Left cardiac atrium (tissue), 4 donors: Measurements from ENCODE around the gene CFAP107. TPM values are rescaled to one million over a fixed set of nuclear protein-coding genes. Genes with fewer than 3 reads are reported as not detected.

Experiments used
- ATAC-seq, 2 donors: fragments of 200-7000 bp; cut with Tn5 transposase; one replicate each; pipeline ENCODE4 v1.9.1; 2020; ENCODE audit warnings: mild to moderate bottlenecking in 2 of 2, moderate library complexity in 2 of 2
- DNase-seq: peaks from one replicate; pipeline ENCODE4 v3.0.0-alpha.2; 2020
- intact Hi-C, 2 donors: fragments of 100-400 bp; cut with DNase I; formaldehyde crosslinking; loops; one replicate each; pipeline versions ENCODE4 v1.14.1 to v1.15.1; 2022 to 2023
- total RNA-seq, 2 donors: library from RNA; stranded (reverse); fragmentation: NEBNext Ultra II Directional; extraction: Animal tissue kit (Norgen Biotek cat#: 25700); gene quantifications; one replicate each; pipeline ENCODE4 v1.2.1, GENCODE V29; 2021
- donor health status: DM: no; HTN: yes; CAD: no.
- donor health status: DM: no; HTN: yes; CAD: no; lungs with severe emphysema.
- donor health status: DM: yes; HTN: yes; CAD: no.
- donor health status: Dilated cardiomyopathy.

The CFAP107 gene
- total RNA-seq, 2 donors from 2014 or later, result not detected

DNA sequence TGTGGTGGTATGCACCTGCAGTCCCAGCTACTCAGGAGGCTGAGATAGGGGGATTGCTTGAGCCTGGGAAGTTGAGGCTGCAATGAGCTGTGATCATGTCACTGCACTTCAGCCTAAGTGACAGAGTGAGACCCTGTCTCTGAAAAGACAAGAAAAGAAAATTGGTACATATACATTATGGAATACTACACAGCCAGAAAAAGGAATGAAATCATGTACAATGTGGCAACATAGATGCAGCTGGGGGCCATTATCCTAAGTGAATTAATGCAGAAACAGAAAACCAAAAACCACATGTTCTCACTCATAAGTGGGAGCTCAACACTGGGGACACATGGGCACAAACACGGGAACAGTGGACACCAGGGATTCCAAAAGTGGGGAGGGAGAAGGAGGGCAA lies 7.1 kb upstream of the CFAP107 start:
- intact Hi-C loops, result no loop called here
- ATAC-seq (no peak), DNase-seq (no peak)

DNA sequence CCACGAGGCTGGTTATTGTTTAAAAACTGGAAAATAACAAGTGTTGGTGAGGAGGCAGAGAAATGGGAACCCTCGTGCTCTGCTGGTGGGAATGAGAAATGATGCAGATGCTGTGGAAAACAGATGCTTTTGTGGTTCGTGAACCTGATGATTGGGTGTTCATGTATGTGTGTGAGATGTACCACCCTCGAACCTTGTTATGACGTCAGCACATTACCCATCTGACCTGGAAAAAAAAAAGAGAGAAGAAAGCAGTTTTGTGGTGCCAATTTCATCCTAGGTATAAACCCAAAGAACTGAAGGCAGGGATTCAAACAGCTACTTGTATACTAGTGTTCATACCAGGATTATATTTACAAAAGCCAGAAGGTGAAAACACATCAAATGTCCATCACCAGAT lies 6.4 kb upstream of the CFAP107 start:
- no peak for DNase-seq
- ATAC-seq, result no peak
- intact Hi-C loops, result no loop called here

DNA sequence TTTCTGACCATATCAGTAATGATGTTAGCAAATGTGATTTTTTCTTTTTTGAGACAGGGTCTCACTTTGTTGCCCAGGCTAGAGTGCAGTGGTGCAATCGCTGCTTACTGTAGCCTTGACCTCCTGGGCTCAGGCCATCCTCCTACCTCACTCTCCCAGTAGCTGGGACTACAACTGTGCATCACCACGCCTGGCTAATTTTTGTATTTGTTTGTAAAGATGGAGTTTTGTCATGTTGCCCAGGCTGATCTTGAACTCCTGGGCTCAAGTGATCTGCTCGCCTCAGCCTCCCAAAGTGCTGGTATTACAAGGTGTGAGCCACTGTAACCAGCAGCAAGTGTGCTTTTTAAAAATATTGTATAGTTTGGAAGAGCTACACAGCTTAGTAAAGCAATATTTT lies 4.1 kb upstream of the CFAP107 start:
- intact Hi-C loops, result no loop called here

DNA sequence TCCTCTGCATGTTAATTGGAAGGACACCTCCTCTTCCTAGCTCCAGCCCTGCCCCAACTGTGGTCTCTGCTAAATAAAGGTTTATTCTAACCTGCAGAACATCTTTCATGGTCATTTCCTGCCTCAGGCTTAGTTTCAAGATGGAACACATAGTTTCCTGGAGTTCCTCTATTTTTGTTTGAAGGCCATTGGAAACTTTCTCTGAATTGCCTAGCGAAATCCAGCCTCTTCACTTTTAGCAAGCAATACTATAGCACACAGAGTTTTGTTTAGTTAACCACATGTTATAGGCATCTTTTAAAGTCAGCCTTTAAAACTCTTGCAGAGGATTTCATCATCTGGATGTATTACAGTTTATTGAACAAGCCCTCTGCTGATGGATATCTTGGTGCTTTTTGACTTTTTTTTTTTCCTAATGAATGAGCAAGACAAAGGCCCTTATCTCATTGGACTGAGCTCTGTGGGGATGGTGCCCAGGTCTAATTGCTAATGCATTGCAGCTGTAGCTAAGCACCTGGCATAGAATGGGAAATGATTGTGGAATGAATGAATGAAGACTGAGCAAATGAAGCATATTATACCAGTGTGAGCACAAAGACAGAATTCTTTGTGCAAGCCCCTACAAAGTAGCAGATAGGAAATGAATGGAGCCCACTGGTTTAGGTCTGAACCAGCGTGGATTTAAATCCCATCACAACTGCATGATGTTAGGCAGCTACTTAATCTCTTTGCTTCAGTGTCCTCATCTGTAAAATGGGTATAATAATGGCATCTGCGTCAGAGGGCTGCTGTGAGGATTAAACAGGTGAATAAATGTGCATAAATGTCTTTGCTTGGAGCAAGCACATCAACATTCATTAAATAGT lies 641 bp upstream of the CFAP107 start:
- ATAC-seq (no peak), DNase-seq (no peak)
- intact Hi-C loops, result no loop called here

More for the DNA sequence above, 4.1 kb upstream of the CFAP107 start:
- DNase-seq (no peak), ATAC-seq (no peak)

DNA sequence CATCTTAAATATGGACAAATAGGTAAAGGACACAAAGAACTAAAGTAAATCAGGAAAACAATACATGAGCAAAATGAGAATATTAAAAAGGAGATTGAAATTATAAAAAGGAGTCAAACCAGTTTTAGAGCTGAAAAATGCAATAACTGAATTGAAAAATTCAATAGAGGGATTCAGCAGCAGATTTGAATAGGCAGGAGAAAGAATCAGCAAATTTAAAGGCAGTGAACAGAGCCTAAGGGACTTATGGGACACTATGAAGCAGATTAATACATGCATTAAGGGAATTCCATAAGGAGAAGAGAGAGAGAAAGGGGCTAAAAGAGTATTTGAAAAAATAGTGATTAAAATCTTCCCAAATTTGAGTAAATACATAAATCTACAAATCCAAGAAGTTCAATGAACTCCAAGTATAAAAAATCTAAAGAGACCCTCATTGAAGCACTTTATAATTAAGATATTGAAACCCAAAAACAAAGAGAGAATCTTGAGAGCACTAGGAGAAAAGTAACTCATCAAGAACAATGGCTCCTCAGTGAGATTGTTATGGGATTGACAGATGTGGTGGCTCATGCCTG lies 2.9 kb downstream of the CFAP107 start:
- ATAC-seq, result no peak
- DNase-seq, result no peak
- intact Hi-C loops, result no loop called here

DNA sequence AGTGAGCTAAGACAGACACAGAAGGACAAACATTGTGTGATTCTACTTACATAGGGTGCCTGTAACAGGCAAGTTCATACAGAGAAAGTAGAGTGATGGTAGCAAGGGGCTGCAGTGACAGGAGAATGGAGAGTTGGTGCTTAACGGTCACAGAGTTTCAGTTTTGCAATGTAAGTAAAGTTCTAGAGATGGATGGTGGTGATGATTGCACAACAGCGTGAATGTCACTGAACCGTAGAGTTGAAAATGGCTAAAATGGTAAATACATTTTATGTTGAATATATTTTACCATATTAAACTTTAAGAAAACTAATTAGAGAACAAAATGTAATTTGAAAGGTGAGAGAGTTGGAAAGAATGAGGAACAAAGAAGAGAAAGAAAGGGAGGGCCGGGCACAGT lies 8.7 kb downstream of the CFAP107 start:
- no peak for DNase-seq
- ATAC-seq, result no peak
- intact Hi-C loops, result no loop called here

DNA sequence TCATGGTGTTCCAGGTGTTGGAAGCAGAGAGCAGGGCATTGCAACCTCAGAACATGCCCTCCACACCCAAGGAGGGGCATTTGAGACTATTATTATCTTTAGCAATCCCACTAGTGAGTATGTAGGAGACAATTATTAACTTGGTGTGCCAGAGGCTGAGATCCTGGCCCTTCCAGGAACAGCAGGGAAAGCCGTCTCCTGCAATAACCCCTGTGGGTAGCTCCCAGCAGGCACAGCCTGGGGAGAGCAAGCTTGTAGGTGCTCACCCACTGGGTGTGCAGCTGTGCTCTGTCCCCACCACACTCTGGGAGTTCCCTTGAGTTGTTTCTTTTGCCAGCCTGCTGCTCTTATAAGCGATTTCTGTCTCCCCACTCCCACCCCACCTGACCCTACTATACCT lies 10.3 kb downstream of the CFAP107 start:
- intact Hi-C loops, result no loop called here
- DNase-seq, result no peak
- no peak for ATAC-seq

DNA sequence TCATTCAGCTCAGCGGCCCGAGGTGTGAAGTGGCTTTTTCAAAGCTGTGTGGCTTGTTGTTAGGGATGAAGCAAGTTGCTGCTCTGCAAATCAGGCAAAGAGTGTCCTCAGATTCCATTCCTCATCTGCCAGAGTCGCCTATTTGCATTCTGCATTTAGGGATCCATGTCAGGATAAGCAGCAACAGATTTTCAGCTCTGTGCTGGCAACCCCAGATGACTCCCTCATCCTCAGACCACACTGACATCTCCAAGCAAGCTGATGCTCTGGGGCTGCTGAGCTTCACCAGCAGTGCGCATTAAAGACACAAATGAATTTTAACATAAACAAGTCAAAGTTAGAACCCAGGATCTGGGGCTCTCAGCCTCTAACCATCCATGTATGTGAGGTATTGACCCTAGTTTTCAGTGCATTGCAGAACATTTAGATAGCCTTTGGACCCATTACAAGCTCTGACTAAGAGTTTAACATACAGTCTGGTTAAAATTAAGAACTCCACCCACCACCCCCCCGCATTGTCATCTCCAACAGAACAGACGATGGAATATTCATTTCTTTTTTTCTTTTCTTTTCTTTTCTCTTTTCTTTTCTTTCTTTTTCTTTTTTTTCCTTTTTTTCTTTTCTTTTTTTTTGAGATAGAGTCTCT lies 10.9 kb downstream of the CFAP107 start:
- ATAC-seq (no peak), DNase-seq (no peak)
- intact Hi-C loops, result no loop called here

DNA sequence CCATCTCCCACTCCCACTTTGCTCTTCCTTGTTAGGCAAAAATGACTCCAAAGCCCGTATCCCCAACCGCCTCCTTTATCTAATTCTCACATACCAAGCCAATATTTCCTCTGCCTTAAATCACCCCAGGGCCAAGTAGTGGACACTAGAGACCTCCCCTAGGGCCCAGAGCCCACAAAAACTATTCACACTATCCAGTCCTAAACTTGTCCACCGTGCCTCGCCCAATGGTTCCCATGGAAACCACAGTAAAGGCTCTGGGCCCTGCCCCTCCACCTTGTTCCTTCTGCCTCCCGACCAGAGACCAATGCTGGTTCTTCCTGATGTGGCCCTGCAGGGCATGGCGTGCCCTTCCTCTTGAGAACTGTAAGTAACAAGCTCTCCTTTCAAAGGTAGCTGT lies 11.8 kb downstream of the CFAP107 start:
- DNase-seq, result no peak
- intact Hi-C loops, result no loop called here
- no peak for ATAC-seq

DNA sequence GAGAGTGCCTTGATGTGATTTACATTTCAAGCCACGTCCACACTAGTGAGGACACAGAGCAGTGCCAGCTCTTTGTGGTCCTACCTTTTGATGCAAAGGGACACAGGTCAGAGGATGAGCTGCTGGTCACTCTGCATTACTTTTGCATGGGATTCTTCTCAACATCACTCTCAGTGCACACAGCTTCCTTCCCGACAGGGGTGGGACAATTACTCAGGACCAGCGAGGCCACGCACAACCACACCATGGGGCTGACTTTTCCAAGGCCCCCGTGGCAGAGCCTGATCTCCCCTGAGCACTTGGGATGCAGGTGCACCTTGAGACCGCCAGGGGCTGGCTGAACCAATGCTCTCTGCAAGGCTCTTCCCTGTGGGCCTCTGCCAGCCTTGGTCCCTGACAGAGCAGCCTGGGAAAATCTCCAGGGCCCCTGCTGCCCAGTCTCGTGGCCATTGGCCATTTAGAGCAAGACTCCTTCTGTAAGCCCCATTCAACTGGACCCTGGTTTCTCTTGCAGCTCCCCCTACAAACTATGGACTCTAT lies 14.3 kb downstream of the CFAP107 start:
- ATAC-seq (no peak), DNase-seq (no peak)
- intact Hi-C loops, result no loop called here

DNA sequence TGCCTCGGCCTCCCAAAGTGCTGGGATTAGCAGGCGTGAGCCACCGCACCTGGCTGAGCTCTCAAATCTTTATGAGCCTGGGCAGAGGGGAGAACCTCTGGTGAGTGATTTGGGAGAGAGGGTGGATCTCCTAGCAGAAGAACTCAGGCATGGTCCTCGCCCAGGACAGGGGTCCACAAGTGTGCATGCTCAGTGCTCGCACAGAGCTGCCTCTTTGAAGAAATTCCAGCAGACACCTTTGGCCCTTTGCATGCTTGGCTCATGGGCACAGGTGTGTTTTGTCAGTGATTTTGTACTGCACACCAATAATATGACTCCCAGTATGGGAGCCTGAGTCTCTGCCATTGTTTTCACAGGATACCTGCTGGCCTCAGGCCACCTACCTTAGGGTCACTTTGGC lies 15.8 kb downstream of the CFAP107 start:
- intact Hi-C loops, result no loop called here

DNA sequence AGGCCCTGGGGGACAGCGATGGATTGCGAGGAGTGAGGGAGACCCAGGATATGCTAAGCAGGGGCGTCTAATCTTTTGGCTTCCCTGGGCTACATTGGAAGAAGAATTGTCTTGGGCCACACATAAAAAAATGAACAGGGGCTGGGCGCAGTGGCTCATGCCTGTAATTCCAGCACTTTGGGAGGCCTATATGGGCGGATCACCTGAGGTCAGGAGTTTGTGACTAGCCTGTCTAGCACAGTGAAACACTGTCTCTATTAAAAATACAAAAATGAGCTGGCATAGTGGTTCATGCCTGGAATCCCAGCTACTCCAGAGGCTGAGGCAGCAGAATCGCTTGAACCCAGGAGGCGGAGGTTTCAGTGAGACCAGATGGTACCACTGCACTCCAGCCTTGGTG lies 16.8 kb downstream of the CFAP107 start:
- intact Hi-C loops, result no loop called here
- DNase-seq (no peak), ATAC-seq (no peak)

More for the DNA sequence above, 15.8 kb downstream of the CFAP107 start:
- ATAC-seq, result no peak
- no peak for DNase-seq

DNA sequence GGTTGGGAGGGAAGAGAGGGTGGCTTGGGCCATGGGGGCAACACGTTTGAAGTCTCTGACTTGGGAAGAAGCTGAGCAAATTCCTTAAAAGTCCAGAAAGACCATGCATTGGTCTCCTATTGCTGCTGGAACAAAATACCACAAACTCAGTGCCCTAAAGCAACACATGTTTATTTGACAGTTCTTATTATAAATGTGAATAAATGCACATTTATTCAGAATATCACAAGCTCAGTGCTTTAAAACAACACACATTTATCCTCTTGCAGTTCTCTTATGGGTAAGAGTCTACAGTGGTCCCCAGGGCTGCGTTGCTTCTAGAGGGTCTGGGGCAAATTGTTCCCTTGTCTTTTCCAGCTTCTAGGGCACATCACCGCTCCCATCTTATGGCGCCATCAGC lies 17.5 kb downstream of the CFAP107 start:
- intact Hi-C loops, result no loop called here

DNA sequence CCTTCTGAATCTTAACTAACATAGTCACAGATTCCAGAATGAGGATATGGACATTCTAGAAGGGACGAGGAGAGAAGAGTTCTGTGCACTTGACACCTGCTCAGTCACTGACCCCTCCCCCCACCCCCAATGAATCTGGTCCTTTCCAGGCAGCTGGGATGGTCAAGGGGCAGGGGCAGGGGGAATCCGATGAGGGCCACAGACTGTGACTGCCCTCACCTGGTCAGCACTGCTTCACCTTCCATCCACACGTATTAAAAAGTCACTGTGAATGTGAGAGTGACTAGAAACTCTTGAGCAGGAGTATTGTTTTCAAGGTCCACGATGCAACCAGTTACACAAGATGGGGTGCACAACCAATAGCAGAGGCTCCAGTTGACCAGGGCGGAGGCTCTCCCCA lies 18.0 kb downstream of the CFAP107 start:
- no peak for DNase-seq
- ATAC-seq, result no peak
- intact Hi-C loops, result no loop called here

More for the DNA sequence above, 17.5 kb downstream of the CFAP107 start:
- ATAC-seq (no peak), DNase-seq (no peak)

DNA sequence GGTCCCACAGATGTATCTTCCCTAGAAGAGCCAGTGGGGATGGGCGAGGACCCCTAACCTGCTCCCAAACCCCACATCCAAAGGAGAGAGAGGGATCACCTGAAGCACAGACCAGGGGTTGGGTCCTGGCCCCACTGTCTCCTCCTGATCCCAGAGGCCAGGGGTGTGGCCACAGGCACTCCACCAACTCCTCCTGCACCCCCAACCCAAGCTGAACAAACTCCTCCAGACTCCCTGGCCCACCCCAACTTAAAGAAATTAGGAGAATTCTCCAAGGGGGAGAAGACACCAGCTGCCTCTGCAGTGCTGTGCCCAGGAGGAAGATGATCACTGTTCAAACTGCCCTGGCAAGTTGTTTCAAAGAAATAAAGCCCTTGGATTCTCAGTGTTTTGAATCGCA lies 23.0 kb downstream of the CFAP107 start:
- no peak for ATAC-seq
- intact Hi-C loops, result no loop called here
- no peak for DNase-seq

DNA sequence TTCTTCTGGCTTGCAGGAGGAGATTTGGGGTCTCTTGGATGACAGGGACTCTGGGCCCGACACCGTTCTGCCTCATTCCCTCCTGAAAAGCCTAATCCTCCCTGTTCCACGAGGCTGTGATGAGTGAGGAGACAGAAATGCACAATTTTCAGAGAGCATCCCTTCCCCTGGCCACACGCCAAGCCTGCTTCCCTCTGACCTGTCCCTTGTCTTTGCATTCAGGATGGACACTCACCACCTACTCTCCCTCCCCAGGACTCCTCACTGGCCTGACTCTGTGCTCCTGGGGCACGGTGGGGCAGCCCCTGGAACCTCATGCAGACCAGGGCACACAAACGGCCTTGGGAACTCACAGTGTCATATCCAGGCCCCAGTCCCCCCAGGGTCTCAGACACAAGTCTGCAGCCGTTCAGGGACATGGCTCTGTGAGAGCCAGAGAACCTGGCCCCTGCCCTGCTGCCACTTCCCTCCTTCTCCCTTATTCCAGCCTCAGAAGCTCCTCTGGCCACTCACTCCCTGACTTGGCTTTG lies 24.0 kb downstream of the CFAP107 start:
- DNase-seq (no peak), ATAC-seq (no peak)
- intact Hi-C loops, result no loop called here

DNA sequence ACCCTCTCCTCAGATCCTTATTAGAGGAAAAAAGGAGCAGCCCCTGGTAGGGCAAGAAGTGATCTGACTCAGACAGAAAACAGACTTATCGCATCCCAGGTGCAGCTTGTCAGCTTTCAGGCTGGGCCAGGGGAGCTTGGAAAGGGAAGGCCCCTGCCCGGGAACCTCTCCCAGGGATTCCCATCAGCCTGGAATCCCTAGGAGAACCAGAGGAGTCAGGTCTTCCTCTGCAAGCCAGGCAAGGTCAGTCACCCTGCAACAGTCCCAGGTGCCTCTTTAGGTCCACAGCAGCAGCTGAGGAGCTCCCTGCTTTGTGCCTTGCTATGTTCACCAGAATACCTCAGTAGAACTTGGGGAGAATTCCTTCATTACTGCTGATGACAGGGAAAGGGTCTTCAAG lies 24.6 kb downstream of the CFAP107 start:
- intact Hi-C loops, result no loop called here
- no peak for DNase-seq
- ATAC-seq, result no peak

DNA sequence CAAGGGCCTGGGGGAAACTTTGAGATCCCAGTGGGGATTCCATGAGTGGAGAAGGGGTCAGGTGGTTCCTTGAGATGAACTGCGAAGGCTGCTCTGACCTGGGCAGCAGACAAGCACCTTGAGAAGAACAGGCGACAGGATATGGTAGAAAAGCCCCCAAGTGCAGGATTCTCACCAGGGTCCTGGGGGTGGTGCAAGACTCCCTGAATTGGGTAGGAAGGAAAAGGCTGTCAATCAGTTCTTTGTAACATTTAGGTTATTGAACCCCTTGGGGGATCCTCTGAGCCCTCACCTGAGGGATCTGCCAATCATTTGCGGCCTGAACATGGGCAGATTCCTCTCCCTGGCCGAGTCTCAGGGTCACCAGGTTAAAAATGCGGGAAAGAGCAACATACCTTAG lies 25.2 kb downstream of the CFAP107 start:
- no peak for ATAC-seq

DNA sequence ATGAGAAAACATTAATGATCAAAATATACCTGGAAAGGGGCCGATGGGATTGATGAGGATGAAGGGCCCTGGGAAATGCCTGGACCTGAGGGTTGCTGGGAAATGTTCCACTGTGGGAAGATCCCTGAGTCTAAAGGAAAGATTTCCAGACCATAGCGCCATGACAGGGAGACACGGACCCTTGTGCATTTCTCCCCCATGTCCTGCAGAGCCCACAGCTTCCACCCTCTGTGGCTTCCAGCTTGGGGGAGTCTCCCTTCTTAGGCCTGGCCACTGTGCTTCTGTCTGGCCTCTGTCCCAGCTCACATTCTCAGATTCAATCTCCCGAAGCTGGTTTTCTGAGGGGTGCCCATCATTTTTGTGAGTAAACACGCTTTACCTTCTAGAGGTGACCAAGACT lies 26.5 kb downstream of the CFAP107 start:
- no peak for DNase-seq

More for the DNA sequence above, 25.2 kb downstream of the CFAP107 start:
- intact Hi-C loops, result no loop called here
- DNase-seq, result no peak

DNA sequence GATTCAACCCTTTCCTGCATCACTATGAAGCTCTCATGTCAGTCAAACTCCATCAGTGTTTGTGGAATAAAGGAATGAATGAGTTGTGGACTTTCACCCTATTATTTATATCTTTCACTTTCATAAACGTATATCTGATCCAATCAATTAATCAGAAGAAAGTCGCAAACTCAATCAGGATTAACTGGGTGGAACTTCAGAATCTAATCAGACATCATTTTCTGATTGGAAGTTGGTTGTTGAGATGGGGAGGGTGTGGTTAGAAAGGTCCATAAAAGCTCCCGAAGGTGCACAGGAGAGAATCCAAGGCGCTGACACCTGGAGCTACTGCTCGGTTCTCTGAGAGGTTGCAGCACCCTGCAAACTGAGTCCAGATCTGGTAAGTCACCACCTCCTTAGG lies 27.4 kb downstream of the CFAP107 start, which contains the start of gene PRAMEF12:
PRAMEF12 (plus strand) TSS at position 301 of the 400 bp plus-strand sequence. CDS start 1,130 bp downstream, outside the sequence.
- intact Hi-C loops, result no loop called here
- ATAC-seq (no peak), DNase-seq (no peak)

More for the DNA sequence above, 26.5 kb downstream of the CFAP107 start:
- intact Hi-C loops, result no loop called here
- no peak for ATAC-seq
